ENCODE results near the gene ARID3C.

DNA sequence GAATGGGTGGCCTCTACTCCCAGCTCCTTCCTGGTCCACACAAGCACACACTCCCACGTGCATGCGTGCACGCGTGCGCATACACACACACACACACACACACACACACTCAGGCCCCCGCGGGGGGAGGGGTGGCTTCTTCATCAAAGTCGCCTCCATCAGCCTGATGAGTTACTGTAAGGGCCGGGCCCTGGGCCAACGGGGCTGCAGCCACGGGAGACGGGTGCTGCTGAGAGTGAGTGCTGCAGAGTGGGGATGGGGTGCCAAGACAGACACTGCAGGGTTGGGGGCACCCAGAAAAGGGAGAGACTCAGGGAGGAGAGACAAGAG lies 57.4 kb downstream of the ARID3C start:
- TF ChIP-seq, protein P1, sequence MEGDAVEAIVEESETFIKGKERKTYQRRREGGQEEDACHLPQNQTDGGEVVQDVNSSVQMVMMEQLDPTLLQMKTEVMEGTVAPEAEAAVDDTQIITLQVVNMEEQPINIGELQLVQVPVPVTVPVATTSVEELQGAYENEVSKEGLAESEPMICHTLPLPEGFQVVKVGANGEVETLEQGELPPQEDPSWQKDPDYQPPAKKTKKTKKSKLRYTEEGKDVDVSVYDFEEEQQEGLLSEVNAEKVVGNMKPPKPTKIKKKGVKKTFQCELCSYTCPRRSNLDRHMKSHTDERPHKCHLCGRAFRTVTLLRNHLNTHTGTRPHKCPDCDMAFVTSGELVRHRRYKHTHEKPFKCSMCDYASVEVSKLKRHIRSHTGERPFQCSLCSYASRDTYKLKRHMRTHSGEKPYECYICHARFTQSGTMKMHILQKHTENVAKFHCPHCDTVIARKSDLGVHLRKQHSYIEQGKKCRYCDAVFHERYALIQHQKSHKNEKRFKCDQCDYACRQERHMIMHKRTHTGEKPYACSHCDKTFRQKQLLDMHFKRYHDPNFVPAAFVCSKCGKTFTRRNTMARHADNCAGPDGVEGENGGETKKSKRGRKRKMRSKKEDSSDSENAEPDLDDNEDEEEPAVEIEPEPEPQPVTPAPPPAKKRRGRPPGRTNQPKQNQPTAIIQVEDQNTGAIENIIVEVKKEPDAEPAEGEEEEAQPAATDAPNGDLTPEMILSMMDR (IDR thresholded peaks at IDR 0.05), result no peak
- no peak for TF ChIP-seq POLR2A (IDR thresholded peaks at IDR 0.05)
